ENCODE results near the gene GAS2L3. TPM values are rescaled to one million over a fixed set of nuclear protein-coding genes. Genes with fewer than 3 reads are reported as not detected.
A peak's percentile ranks its signal among the peaks of the same experiment; 100 is the strongest.

GAS2L3 gene
- total and polyA plus RNA-seq, 8 donors, result 1.0 to 29.7 (median 1.8) TPM; not detected in 1

GRCh38 chr12:100656856-100657255, 83.4 kb downstream of the GAS2L3 start:
- H3K36me3 ChIP-seq, result no peaks in the 10 kb centered on the region
- no peak for DNase-seq
- intact Hi-C loops (cut with DNase I; ENCODE audit: low total_unique reads), result no loop called here

GRCh38 chr12:100661300-100661951, 87.9 kb downstream of the GAS2L3 start:
- Histone ChIP-seq H3K4me3 (no peak overlapping the region), H3K36me3 (no peaks in the 10 kb centered on the region), H3K27me3 (no peaks in the 10 kb centered on the region), H3K4me1 (no peaks in the 10 kb centered on the region), H3K9me3 (peaks cover 0 to 5% (median 0%) of the 10 kb centered on the region in 4 donors), H3K27ac (no peak overlapping the region)
- TF ChIP-seq POLR2AphosphoS5 (IDR thresholded peaks at IDR 0.05) (no peak), EP300 (IDR thresholded peaks at IDR 0.05) (no peak), CTCF (IDR thresholded peaks at IDR 0.05) (no peak), POLR2A (IDR thresholded peaks at IDR 0.05) (no peak)
- intact Hi-C loops (cut with DNase I; ENCODE audit: low total_unique reads), result no loop called here
- WGBS, 5 donors, result 44 to 49% (median 47%) methylated on average over 6 of the region's 6 CpGs
- no peak for DNase-seq

More at GRCh38 chr12:100656856-100657255, 83.4 kb downstream of the GAS2L3 start:
- TF ChIP-seq POLR2A (IDR thresholded peaks at IDR 0.05), result no peak
- TF ChIP-seq POLR2AphosphoS5 (IDR thresholded peaks at IDR 0.05), result no peak
- TF ChIP-seq EP300 (IDR thresholded peaks at IDR 0.05), result no peak
- TF ChIP-seq CTCF (IDR thresholded peaks at IDR 0.05), result no peak
- no peaks in the 10 kb centered on the region for H3K4me1 ChIP-seq
- H3K4me3 ChIP-seq, result no peak overlapping the region
- no peaks in the 10 kb centered on the region for H3K27me3 ChIP-seq
- no peak overlapping the region for H3K27ac ChIP-seq
- peaks cover 0 to 5% (median 0%) of the 10 kb centered on the region in 4 donors for H3K9me3 ChIP-seq

- TF ChIP-seq POLR2A (IDR thresholded peaks at IDR 0.05), result no peak
- TF ChIP-seq POLR2AphosphoS5 (IDR thresholded peaks at IDR 0.05), result no peak
- TF ChIP-seq CTCF (IDR thresholded peaks at IDR 0.05), result no peak
- no peak for TF ChIP-seq EP300 (IDR thresholded peaks at IDR 0.05)
- Histone ChIP-seq H3K27ac (no peak overlapping the region), H3K36me3 (no peaks in the 10 kb centered on the region), H3K4me1 (no peaks in the 10 kb centered on the region), H3K4me3 (no peak overlapping the region), H3K27me3 (no peaks in the 10 kb centered on the region), H3K9me3 (no peaks in the 10 kb centered on the region)
- 58 to 75% (median 69%) methylated on average over 2 of the region's 2 CpGs for WGBS, 5 donors
- intact Hi-C loops (cut with DNase I; ENCODE audit: low total_unique reads), result no loop called here
- no peak for DNase-seq
Observed at GRCh38 chr12:100666588-100666987, 93.1 kb downstream of the GAS2L3 start.

GRCh38 chr12:100668945-100669536, 95.6 kb downstream of the GAS2L3 start:
- H3K36me3 ChIP-seq, result no peaks in the 10 kb centered on the region
- no peak overlapping the region for H3K27ac ChIP-seq
- TF ChIP-seq CTCF (IDR thresholded peaks at IDR 0.05) (peak in 5 of 7 experiments; percentile 14 to 58 (median 47)), POLR2AphosphoS5 (IDR thresholded peaks at IDR 0.05) (no peak), POLR2A (IDR thresholded peaks at IDR 0.05) (no peak), EP300 (IDR thresholded peaks at IDR 0.05) (no peak)
- no peak overlapping the region for H3K4me3 ChIP-seq
- 31 to 37% (median 34%) methylated on average over 9 of the region's 9 CpGs for WGBS, 5 donors
- H3K27me3 ChIP-seq, result no peaks in the 10 kb centered on the region
- intact Hi-C loops (cut with DNase I; ENCODE audit: low total_unique reads), result no loop called here
- no peaks in the 10 kb centered on the region for H3K9me3 ChIP-seq
- DNase-seq, result peak; percentile 75 to 86
- no peaks in the 10 kb centered on the region for H3K4me1 ChIP-seq
